Lung (tissue), 12 donors: ENCODE measurements around the gene CA10. TPM values are rescaled to one million over a fixed set of nuclear protein-coding genes. Genes with fewer than 3 reads are reported as not detected.

Source experiments
- ATAC-seq: fragments of 200-7000 bp; cut with Tn5 transposase; one replicate; pipeline ENCODE4 v1.9.1; 2020; ENCODE audit warnings: moderate number of reproducible peaks; ENCODE audit not compliant: insufficient read depth, low FRiP score
- DNase-seq, 3 donors: peaks; one replicate each; pipeline ENCODE4 v3.0.0-alpha.2; 2013 to 2017
- H3K27ac ChIP-seq, 2 donors: one replicate each; pipeline ENCODE4 v1.5.1; 2013; ENCODE audit warnings: mild to moderate bottlenecking in 2 of 2, moderate library complexity in 2 of 2, control low read depth in 1 of 2, inconsistent platforms in 1 of 2, low read depth in 1 of 2, low read length in 1 of 2
- H3K27me3 ChIP-seq, 3 donors: one replicate each; pipeline ENCODE4 v1.5.1; 2013; ENCODE audit warnings: low read length in 2 of 3; ENCODE audit not compliant: control insufficient read depth in 3 of 3, insufficient read depth in 3 of 3
- H3K36me3 ChIP-seq, 4 donors: one replicate each; pipeline ENCODE4 v1.5.1; 2013; ENCODE audit warnings: low read length in 4 of 4, mild to moderate bottlenecking in 1 of 4, moderate library complexity in 1 of 4; ENCODE audit not compliant: control insufficient read depth in 4 of 4, insufficient read depth in 4 of 4
- H3K4me1 ChIP-seq, 5 donors: one replicate each; pipeline ENCODE4 v1.5.1; 2013; ENCODE audit warnings: low read length in 5 of 5, mild to moderate bottlenecking in 2 of 5, moderate library complexity in 1 of 5; ENCODE audit not compliant: control insufficient read depth in 5 of 5, insufficient read depth in 5 of 5
- H3K4me3 ChIP-seq: one replicate; pipeline ENCODE4 v1.5.1; 2013; ENCODE audit warnings: mild to moderate bottlenecking, control low read depth, moderate library complexity
- H3K9ac ChIP-seq, 2 donors: one replicate each; pipeline ENCODE4 v1.5.1; 2013; ENCODE audit warnings: low read length in 2 of 2, control low read depth in 1 of 2; ENCODE audit not compliant: insufficient read depth in 1 of 2
- H3K9me3 ChIP-seq, 4 donors: one replicate each; pipeline ENCODE4 v1.5.1; 2013; ENCODE audit warnings: low read length in 3 of 4, mild to moderate bottlenecking in 1 of 4, moderate library complexity in 1 of 4; ENCODE audit not compliant: control insufficient read depth in 4 of 4, insufficient read depth in 3 of 4
- WGBS, 2 donors: extraction: QIAGEN DNeasy Blood & Tissue Kit; methylation state at CpG; one replicate each; pipeline ENCODE4 v1.1.7; 2013; 5-methylcytosine and 5-hydroxymethylcytosine counted together
- polyA plus RNA-seq, 2 donors: library from polyadenylated mRNA; stranded (reverse); fragments of 200-250 nt; gene quantifications; one replicate each; pipeline ENCODE4 v1.2.1, GENCODE V29; 2013
- total RNA-seq, 2 donors: library from RNA; depleted of rRNA in 1 of 2; stranded (reverse); fragments of >200 nt in 1 of 2; gene quantifications; one replicate each; pipeline ENCODE4 v1.2.1, GENCODE V29; 2014 to 2021
- TF ChIP-seq, protein P1 (sequence below): IDR thresholded peaks from 2 replicates; pipeline ENCODE4 v1.5.1; 2012; ENCODE audit warnings: mild to moderate bottlenecking; ENCODE audit errors: control extremely low read depth, extremely low read depth
- donor health status: control.
- donor health status: control.
- donor health status: Bipolar disorder and iron deficiency.
- donor health status: healthy.
- donor health status: DM: yes; HTN: yes; CAD: no.

Gene CA10
- total and polyA plus RNA-seq, 4 donors: 0.04 to 0.17 TPM; not detected in 2

DNA sequence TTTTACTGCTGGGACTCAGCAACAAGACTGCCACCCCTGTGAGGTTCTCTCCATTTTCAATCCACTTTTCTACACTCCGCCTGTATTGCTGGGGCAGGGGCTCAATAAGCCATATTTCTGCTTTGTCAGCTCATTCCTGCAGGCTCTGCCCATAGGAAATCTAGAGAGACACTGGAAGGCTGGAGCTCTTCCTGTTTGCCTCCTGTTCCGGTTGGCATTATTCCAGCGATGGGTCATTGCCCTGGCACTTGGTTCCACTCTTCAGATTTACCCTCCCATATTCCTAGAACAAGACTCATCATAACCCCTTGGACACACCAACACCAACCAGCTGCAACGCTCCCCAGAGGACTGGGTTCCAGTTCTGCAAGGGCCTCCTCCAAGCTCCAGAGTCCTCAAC is 210.4 kb downstream of the CA10 start:
- Histone ChIP-seq H3K4me1 (no peaks in the 10 kb centered on the region), H3K4me3 (no peak overlapping the region), H3K9me3 (peaks cover 0 to 6% (median 0%) of the 10 kb centered on the region in 4 donors), H3K27ac (no peak overlapping the region), H3K9ac (no peak overlapping the region), H3K36me3 (no peaks in the 10 kb centered on the region), H3K27me3 (no peaks in the 10 kb centered on the region)
- DNase-seq (no peak), ATAC-seq (no peak)
- TF ChIP-seq, protein P1, sequence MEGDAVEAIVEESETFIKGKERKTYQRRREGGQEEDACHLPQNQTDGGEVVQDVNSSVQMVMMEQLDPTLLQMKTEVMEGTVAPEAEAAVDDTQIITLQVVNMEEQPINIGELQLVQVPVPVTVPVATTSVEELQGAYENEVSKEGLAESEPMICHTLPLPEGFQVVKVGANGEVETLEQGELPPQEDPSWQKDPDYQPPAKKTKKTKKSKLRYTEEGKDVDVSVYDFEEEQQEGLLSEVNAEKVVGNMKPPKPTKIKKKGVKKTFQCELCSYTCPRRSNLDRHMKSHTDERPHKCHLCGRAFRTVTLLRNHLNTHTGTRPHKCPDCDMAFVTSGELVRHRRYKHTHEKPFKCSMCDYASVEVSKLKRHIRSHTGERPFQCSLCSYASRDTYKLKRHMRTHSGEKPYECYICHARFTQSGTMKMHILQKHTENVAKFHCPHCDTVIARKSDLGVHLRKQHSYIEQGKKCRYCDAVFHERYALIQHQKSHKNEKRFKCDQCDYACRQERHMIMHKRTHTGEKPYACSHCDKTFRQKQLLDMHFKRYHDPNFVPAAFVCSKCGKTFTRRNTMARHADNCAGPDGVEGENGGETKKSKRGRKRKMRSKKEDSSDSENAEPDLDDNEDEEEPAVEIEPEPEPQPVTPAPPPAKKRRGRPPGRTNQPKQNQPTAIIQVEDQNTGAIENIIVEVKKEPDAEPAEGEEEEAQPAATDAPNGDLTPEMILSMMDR: no peak
- WGBS, 2 donors: 81 to 84% methylated on average over 4 of the region's 4 CpGs

DNA sequence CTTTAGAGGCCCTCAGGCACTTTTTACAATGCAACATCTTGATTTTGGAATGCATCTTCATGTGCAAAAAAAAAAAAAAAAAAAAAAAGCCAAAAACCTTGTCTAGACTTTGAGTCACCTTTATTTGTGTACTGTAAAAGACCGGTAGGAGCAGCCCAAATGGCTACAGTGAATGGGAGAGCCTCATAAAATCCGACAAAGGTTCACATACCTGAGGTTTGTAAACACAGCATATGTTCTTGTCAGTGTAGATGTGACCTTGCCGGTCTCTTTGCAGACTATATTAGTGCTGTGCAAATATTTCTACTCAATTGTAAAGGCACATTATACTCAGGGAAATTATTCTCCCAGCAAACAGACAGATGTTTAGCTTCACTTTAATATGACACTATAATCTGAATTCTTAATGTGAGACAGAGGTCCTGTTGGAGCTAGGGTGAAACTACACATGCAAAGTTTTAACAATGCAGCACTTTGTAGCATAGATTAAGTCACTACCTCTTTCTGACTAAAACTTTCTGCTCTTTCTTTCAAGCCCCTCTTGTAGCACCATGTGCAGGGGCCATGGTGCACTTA is 211.3 kb downstream of the CA10 start:
- no peak overlapping the region for H3K4me3 ChIP-seq
- H3K36me3 ChIP-seq: no peaks in the 10 kb centered on the region
- 58 to 62% methylated on average over 3 of the region's 3 CpGs for WGBS, 2 donors
- H3K9ac ChIP-seq: no peak overlapping the region
- no peaks in the 10 kb centered on the region for H3K4me1 ChIP-seq
- H3K9me3 ChIP-seq: peaks cover 0 to 6% (median 0%) of the 10 kb centered on the region in 4 donors
- TF ChIP-seq, protein P1: no peak
- H3K27ac ChIP-seq: no peak overlapping the region
- DNase-seq (no peak), ATAC-seq (no peak)
- no peaks in the 10 kb centered on the region for H3K27me3 ChIP-seq

DNA sequence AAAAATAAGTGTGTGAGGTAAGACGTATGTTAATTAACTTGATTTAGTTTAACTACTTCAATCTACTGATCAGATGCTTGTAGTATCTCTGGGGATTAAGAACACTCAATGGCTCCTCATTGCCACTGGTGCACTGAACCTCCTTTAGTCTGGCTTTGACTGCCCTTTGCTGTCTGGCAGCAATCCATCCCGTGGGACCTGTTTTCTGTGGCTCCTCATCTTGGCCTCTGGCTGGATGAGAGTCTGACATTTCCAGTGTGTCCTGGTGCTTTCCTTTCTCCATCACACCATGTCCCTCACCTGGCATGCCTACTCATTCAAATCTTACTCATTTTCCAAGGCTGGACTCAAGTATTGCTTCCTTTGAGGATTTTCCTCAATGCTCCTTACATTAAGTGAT is 212.2 kb downstream of the CA10 start:
- Histone ChIP-seq H3K9ac (no peak overlapping the region), H3K4me3 (no peak overlapping the region), H3K36me3 (no peaks in the 10 kb centered on the region), H3K4me1 (no peaks in the 10 kb centered on the region), H3K27me3 (no peaks in the 10 kb centered on the region), H3K9me3 (peaks cover 0 to 6% (median 0%) of the 10 kb centered on the region in 4 donors), H3K27ac (no peak overlapping the region)
- ATAC-seq: no peak
- TF ChIP-seq, protein P1: no peak
- no peak for DNase-seq
- 85 to 88% methylated on average over 2 of the region's 2 CpGs for WGBS, 2 donors

DNA sequence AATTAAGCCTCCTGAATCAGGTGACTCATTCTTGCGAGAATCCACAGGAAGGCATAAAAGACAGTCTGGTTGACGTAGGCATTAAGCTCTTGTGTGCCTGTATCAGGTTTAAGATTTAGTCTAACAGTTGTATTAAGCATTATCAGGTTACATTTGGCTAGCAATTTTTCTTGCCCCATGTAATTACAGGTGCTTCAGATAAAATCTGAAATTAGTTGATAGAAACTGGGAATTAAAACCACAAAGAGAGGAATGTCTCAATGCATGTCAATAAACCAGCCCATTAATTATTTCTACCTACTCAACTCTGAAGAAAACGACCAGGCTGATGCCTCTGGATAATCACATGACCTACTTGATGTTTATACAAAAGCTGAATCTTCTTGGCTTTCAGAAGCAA is 217.2 kb downstream of the CA10 start:
- Histone ChIP-seq H3K9ac (no peak overlapping the region), H3K36me3 (no peaks in the 10 kb centered on the region), H3K9me3 (no peaks in the 10 kb centered on the region), H3K4me1 (no peaks in the 10 kb centered on the region), H3K27ac (no peak overlapping the region), H3K4me3 (no peak overlapping the region), H3K27me3 (no peaks in the 10 kb centered on the region)
- DNase-seq (no peak), ATAC-seq (no peak)
- TF ChIP-seq, protein P1: no peak
- 53 to 56% methylated on average over 3 of the region's 3 CpGs for WGBS, 2 donors
